Measurements from ENCODE around the gene FKBP1B. TPM values are rescaled to one million over a fixed set of nuclear protein-coding genes. Genes with fewer than 3 reads are reported as not detected.
"Not testable (repeated sequence)": the region's sequence is repeated elsewhere in the genome, so short reads cannot be mapped to it uniquely, and the experiment has no call there.

Gene FKBP1B
- total and polyA plus RNA-seq, 3 experiments from 2014 or later: 2.5 to 5.3 (median 3.7) TPM

- no peaks in the 10 kb centered on the region for H3K9me3 ChIP-seq (ENCODE audit: low read length)
- peak overlapping the region in 6 of 7 donors; percentile 51 to 88 (median 61) for H3K4me3 Mint-ChIP-seq
- no peak for DNase-seq
- peak overlapping the region; percentile 67 for H3K4me3 ChIP-seq (ENCODE audit: low read length)
- H3K4me1 Mint-ChIP-seq: peaks cover 8 to 20% (median 18%) of the 10 kb centered on the region in 3 donors
- no peaks in the 10 kb centered on the region for H3K9me3 Mint-ChIP-seq
- peaks cover 14% of the 10 kb centered on the region for H3K4me1 ChIP-seq (ENCODE audit: insufficient read depth, low read length)
- ChIA-PET POLR2A (interaction anchor here (2.5 kb wide), 1 partner anchor 158 kb away, joined by 20 read pairs; the partner anchor contains the start of gene ATAD2B), CTCF (interaction anchor here (1.1 to 5.2 kb wide), 21 partner anchors 9 to 296 kb away, joined by 3 to 48 read pairs (median 5); partner anchors contain the start of genes ATAD2B, FKBP1B, SF3B6 and WDCP)
- no peaks in the 10 kb centered on the region for H3K27me3 ChIP-seq (ENCODE audit: insufficient read depth, low read length, poor library complexity, severe bottlenecking)
- H3K27ac ChIP-seq (ENCODE audit: low read depth, low read length): peak overlapping the region; percentile 33
- H3K36me3 ChIP-seq (ENCODE audit: insufficient read depth, low read length): no peaks in the 10 kb centered on the region
- H3K27me3 Mint-ChIP-seq: no peaks in the 10 kb centered on the region
- H3K36me3 Mint-ChIP-seq: peaks cover 4 to 25% (median 5%) of the 10 kb centered on the region in 3 donors
- peak overlapping the region in 1 of 8 donors; percentile 70 for H3K27ac Mint-ChIP-seq
Measured at GRCh38 chr2:24085200-24085489, 35.6 kb downstream of the FKBP1B start.

GRCh38 chr2:24086241-24086640, 36.7 kb downstream of the FKBP1B start:
- Histone ChIP-seq H3K4me3 (ENCODE audit: low read length) (no peak overlapping the region), H3K27ac (ENCODE audit: low read depth, low read length) (no peak overlapping the region), H3K27me3 (ENCODE audit: insufficient read depth, low read length, poor library complexity, severe bottlenecking) (no peaks in the 10 kb centered on the region), H3K4me1 (ENCODE audit: insufficient read depth, low read length) (peaks cover 14% of the 10 kb centered on the region), H3K36me3 (ENCODE audit: insufficient read depth, low read length) (no peaks in the 10 kb centered on the region), H3K9me3 (ENCODE audit: low read length) (no peaks in the 10 kb centered on the region)
- Mint-ChIP-seq H3K4me1 (peaks cover 8 to 20% (median 18%) of the 10 kb centered on the region in 3 donors), H3K36me3 (peaks cover 4 to 20% (median 5%) of the 10 kb centered on the region in 3 donors), H3K9me3 (no peaks in the 10 kb centered on the region), H3K27ac (no peak overlapping the region), H3K27me3 (no peaks in the 10 kb centered on the region), H3K4me3 (peak overlapping the region in 1 of 7 donors; percentile 32)
- CTCF ChIA-PET: no interaction called here
- POLR2A ChIA-PET: no interaction called here
- no peak for DNase-seq

- no peaks in the 10 kb centered on the region for H3K27me3 Mint-ChIP-seq
- H3K4me1 ChIP-seq (ENCODE audit: insufficient read depth, low read length): peaks cover 14% of the 10 kb centered on the region
- no peaks in the 10 kb centered on the region for H3K9me3 Mint-ChIP-seq
- peaks cover 8 to 20% (median 18%) of the 10 kb centered on the region in 3 donors for H3K4me1 Mint-ChIP-seq
- no peak for DNase-seq
- H3K4me3 Mint-ChIP-seq: no peak overlapping the region
- no peaks in the 10 kb centered on the region for H3K27me3 ChIP-seq (ENCODE audit: insufficient read depth, low read length, poor library complexity, severe bottlenecking)
- ChIA-PET CTCF (interaction anchor here (0.9 kb wide), 1 partner anchor 273 kb away, joined by 3 read pairs; no protein-coding TSS in a partner anchor), POLR2A (no interaction called here)
- H3K36me3 ChIP-seq (ENCODE audit: insufficient read depth, low read length): no peaks in the 10 kb centered on the region
- no peak overlapping the region for H3K4me3 ChIP-seq (ENCODE audit: low read length)
- no peaks in the 10 kb centered on the region for H3K9me3 ChIP-seq (ENCODE audit: low read length)
- peaks cover 3 to 17% (median 4%) of the 10 kb centered on the region in 3 donors for H3K36me3 Mint-ChIP-seq
- H3K27ac Mint-ChIP-seq: no peak overlapping the region
- H3K27ac ChIP-seq (ENCODE audit: low read depth, low read length): no peak overlapping the region
Measured at GRCh38 chr2:24087032-24087431, 37.5 kb downstream of the FKBP1B start.

- ChIA-PET CTCF (no interaction called here), POLR2A (no interaction called here)
- DNase-seq: no peak
- H3K4me3 Mint-ChIP-seq: no peak overlapping the region
- no peak overlapping the region for H3K27ac ChIP-seq (ENCODE audit: low read depth, low read length)
- H3K4me3 ChIP-seq (ENCODE audit: low read length): no peak overlapping the region
- peaks cover 10% of the 10 kb centered on the region for H3K4me1 ChIP-seq (ENCODE audit: insufficient read depth, low read length)
- no peaks in the 10 kb centered on the region for H3K27me3 ChIP-seq (ENCODE audit: insufficient read depth, low read length, poor library complexity, severe bottlenecking)
- H3K36me3 ChIP-seq (ENCODE audit: insufficient read depth, low read length): no peaks in the 10 kb centered on the region
- no peak overlapping the region for H3K27ac Mint-ChIP-seq
- peaks cover 4 to 20% (median 7%) of the 10 kb centered on the region in 3 donors for H3K36me3 Mint-ChIP-seq
- H3K9me3 Mint-ChIP-seq: no peaks in the 10 kb centered on the region
- H3K27me3 Mint-ChIP-seq: peaks cover 0 to 2% of the 10 kb centered on the region in 2 donors
- no peaks in the 10 kb centered on the region for H3K9me3 ChIP-seq (ENCODE audit: low read length)
- H3K4me1 Mint-ChIP-seq: peaks cover 5 to 14% (median 13%) of the 10 kb centered on the region in 3 donors
Measured at GRCh38 chr2:24088821-24089359, 39.3 kb downstream of the FKBP1B start.

- H3K9me3 Mint-ChIP-seq; POLR2A ChIA-PET; H3K4me3 ChIP-seq (ENCODE audit: low read length); H3K27ac ChIP-seq (ENCODE audit: low read depth, low read length); DNase-seq; H3K36me3 ChIP-seq (ENCODE audit: insufficient read depth, low read length); H3K27me3 ChIP-seq (ENCODE audit: insufficient read depth, low read length, poor library complexity, severe bottlenecking); H3K27ac Mint-ChIP-seq; H3K27me3 Mint-ChIP-seq; H3K4me3 Mint-ChIP-seq; H3K4me1 ChIP-seq (ENCODE audit: insufficient read depth, low read length); H3K4me1 Mint-ChIP-seq; H3K9me3 ChIP-seq (ENCODE audit: low read length): not testable (repeated sequence)
- CTCF ChIA-PET: interaction anchor here (1.4 kb wide), 1 partner anchor 9 kb away, joined by 3 read pairs; the partner anchor contains the start of gene TP53I3
- H3K36me3 Mint-ChIP-seq: peaks cover 6 to 34% (median 17%) of the 10 kb centered on the region in 3 donors
Measured at GRCh38 chr2:24093270-24093669, 43.7 kb downstream of the FKBP1B start.

- H3K4me3 ChIP-seq (ENCODE audit: low read length); H3K27ac Mint-ChIP-seq; POLR2A ChIA-PET; H3K27ac ChIP-seq (ENCODE audit: low read depth, low read length); H3K27me3 ChIP-seq (ENCODE audit: insufficient read depth, low read length, poor library complexity, severe bottlenecking); H3K4me1 ChIP-seq (ENCODE audit: insufficient read depth, low read length); H3K36me3 ChIP-seq (ENCODE audit: insufficient read depth, low read length); H3K4me1 Mint-ChIP-seq; H3K27me3 Mint-ChIP-seq; H3K9me3 ChIP-seq (ENCODE audit: low read length); DNase-seq; H3K4me3 Mint-ChIP-seq: not testable (repeated sequence)
- CTCF ChIA-PET: interaction anchor here (1.2 kb wide), 1 partner anchor 12 kb away, joined by 3 read pairs; no protein-coding TSS in a partner anchor
- Mint-ChIP-seq H3K36me3 (peaks cover 6 to 30% (median 27%) of the 10 kb centered on the region in 3 donors), H3K9me3 (peaks cover 0 to 13% (median 0%) of the 10 kb centered on the region in 5 donors)
Measured at GRCh38 chr2:24095171-24095677, 45.7 kb downstream of the FKBP1B start.

GRCh38 chr2:24100732-24101131, 51.2 kb downstream of the FKBP1B start:
- Mint-ChIP-seq H3K9me3 (peaks cover 0 to 18% (median 8%) of the 10 kb centered on the region in 5 donors), H3K36me3 (peaks cover 11 to 42% (median 27%) of the 10 kb centered on the region in 3 donors)
- H3K4me3 Mint-ChIP-seq; POLR2A ChIA-PET; DNase-seq; CTCF ChIA-PET; H3K27me3 Mint-ChIP-seq; H3K36me3 ChIP-seq (ENCODE audit: insufficient read depth, low read length); H3K4me1 ChIP-seq (ENCODE audit: insufficient read depth, low read length); H3K27ac ChIP-seq (ENCODE audit: low read depth, low read length); H3K27ac Mint-ChIP-seq; H3K27me3 ChIP-seq (ENCODE audit: insufficient read depth, low read length, poor library complexity, severe bottlenecking); H3K4me3 ChIP-seq (ENCODE audit: low read length); H3K4me1 Mint-ChIP-seq; H3K9me3 ChIP-seq (ENCODE audit: low read length): not testable (repeated sequence)

- no peaks in the 10 kb centered on the region for H3K27me3 Mint-ChIP-seq
- no peaks in the 10 kb centered on the region for H3K36me3 ChIP-seq (ENCODE audit: insufficient read depth, low read length)
- no peaks in the 10 kb centered on the region for H3K27me3 ChIP-seq (ENCODE audit: insufficient read depth, low read length, poor library complexity, severe bottlenecking)
- H3K4me1 ChIP-seq (ENCODE audit: insufficient read depth, low read length): no peaks in the 10 kb centered on the region
- H3K36me3 Mint-ChIP-seq: peaks cover 11 to 45% (median 15%) of the 10 kb centered on the region in 3 donors
- no peak overlapping the region for H3K27ac Mint-ChIP-seq
- ChIA-PET CTCF (interaction anchor here (1.3 kb wide), 1 partner anchor 19 kb away, joined by 3 read pairs; no protein-coding TSS in a partner anchor), POLR2A (no interaction called here)
- no peaks in the 10 kb centered on the region for H3K9me3 ChIP-seq (ENCODE audit: low read length)
- peaks cover 3 to 29% (median 15%) of the 10 kb centered on the region in 5 donors for H3K9me3 Mint-ChIP-seq
- DNase-seq: no peak
- no peaks in the 10 kb centered on the region for H3K4me1 Mint-ChIP-seq
- H3K4me3 Mint-ChIP-seq: no peak overlapping the region
- H3K27ac ChIP-seq (ENCODE audit: low read depth, low read length): no peak overlapping the region
- no peak overlapping the region for H3K4me3 ChIP-seq (ENCODE audit: low read length)
Measured at GRCh38 chr2:24101992-24102391, 52.5 kb downstream of the FKBP1B start.
